ENCODE results near the gene RHOV. TPM values are rescaled to one million over a fixed set of nuclear protein-coding genes. Genes with fewer than 3 reads are reported as not detected.
A peak's percentile ranks its signal among the peaks of the same experiment; 100 is the strongest.
"Not testable (repeated sequence)": the region's sequence is repeated elsewhere in the genome, so short reads cannot be mapped to it uniquely, and the experiment has no call there.

Gene RHOV
- total and polyA plus RNA-seq, 8 donors: 1.2 to 87.8 (median 1.7) TPM; not detected in 1

DNA sequence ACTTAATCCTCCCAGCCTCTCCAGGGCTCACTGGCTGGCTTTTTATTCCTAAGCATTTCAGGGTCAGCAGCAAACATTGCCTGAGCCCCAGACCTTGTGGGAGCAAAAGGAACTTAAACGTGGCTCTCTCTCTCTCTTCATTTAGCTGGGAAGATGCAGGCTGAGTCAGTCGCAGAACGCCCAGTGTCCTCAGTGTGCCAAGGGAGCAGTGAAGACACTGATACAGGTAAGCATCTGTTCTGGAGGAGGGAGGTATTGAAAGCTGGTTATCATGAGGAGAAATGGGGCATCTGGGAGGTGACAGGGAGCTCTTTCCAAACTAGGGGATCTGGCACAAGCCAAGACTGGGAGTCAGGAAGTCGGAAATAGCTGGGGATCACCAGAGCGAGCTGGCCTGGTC, 4.3 kb downstream of the RHOV start:
- TF ChIP-seq, protein P1, sequence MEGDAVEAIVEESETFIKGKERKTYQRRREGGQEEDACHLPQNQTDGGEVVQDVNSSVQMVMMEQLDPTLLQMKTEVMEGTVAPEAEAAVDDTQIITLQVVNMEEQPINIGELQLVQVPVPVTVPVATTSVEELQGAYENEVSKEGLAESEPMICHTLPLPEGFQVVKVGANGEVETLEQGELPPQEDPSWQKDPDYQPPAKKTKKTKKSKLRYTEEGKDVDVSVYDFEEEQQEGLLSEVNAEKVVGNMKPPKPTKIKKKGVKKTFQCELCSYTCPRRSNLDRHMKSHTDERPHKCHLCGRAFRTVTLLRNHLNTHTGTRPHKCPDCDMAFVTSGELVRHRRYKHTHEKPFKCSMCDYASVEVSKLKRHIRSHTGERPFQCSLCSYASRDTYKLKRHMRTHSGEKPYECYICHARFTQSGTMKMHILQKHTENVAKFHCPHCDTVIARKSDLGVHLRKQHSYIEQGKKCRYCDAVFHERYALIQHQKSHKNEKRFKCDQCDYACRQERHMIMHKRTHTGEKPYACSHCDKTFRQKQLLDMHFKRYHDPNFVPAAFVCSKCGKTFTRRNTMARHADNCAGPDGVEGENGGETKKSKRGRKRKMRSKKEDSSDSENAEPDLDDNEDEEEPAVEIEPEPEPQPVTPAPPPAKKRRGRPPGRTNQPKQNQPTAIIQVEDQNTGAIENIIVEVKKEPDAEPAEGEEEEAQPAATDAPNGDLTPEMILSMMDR (IDR thresholded peaks at IDR 0.05): no peak
- TF ChIP-seq POLR2A (IDR thresholded peaks at IDR 0.05) (no peak), EP300 (IDR thresholded peaks at IDR 0.05) (no peak), POLR2AphosphoS5 (IDR thresholded peaks at IDR 0.05) (no peak)
- H3K9me3 ChIP-seq: no peaks in the 10 kb centered on the region
- peaks cover 22 to 42% (median 32%) of the 10 kb centered on the region in 4 donors for H3K4me1 ChIP-seq
- 71 to 79% (median 75%) methylated on average over 5 of the region's 5 CpGs for WGBS, 5 donors
- no peak overlapping the region for H3K4me3 ChIP-seq
- peaks cover 0 to 29% (median 0%) of the 10 kb centered on the region in 3 donors for H3K27me3 ChIP-seq
- intact Hi-C loops (cut with DNase I; ENCODE audit: low total_unique reads): no loop called here
- DNase-seq: no peak
- no peak overlapping the region for H3K27ac ChIP-seq
- H3K36me3 ChIP-seq: no peaks in the 10 kb centered on the region

DNA sequence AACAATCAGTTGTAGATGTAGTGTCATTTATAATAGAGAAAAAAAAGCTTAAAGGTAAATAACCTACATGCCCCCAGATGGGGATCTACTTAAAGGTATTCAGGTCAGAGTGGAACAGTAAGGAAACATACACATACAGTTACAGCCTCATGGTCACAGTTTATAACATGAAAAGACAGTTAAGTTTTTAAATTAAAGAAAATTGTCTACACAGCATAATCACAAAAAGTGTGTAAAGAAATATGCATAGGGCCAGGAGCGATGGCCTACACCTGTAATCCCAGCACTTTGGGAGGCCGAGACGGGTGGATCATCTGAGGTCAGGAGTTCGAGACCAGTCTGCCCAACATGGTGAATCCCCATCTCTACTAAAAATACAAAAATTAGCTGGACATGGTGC, 6.8 kb downstream of the RHOV start:
- Histone ChIP-seq H3K9me3 (no peaks in the 10 kb centered on the region), H3K36me3 (no peaks in the 10 kb centered on the region), H3K4me3 (no peak overlapping the region), H3K27me3 (peaks cover 0 to 20% (median 0%) of the 10 kb centered on the region in 3 donors), H3K27ac (no peak overlapping the region), H3K4me1 (peaks cover 3 to 23% (median 14%) of the 10 kb centered on the region in 4 donors)
- intact Hi-C loops (cut with DNase I; ENCODE audit: low total_unique reads): no loop called here
- WGBS, 5 donors: 93 to 99% (median 96%) methylated on average over 4 of the region's 4 CpGs
- TF ChIP-seq POLR2A (IDR thresholded peaks at IDR 0.05) (no peak), EP300 (IDR thresholded peaks at IDR 0.05) (no peak), POLR2AphosphoS5 (IDR thresholded peaks at IDR 0.05) (no peak)
- TF ChIP-seq, protein P1 (IDR thresholded peaks at IDR 0.05): no peak
- DNase-seq: no peak

DNA sequence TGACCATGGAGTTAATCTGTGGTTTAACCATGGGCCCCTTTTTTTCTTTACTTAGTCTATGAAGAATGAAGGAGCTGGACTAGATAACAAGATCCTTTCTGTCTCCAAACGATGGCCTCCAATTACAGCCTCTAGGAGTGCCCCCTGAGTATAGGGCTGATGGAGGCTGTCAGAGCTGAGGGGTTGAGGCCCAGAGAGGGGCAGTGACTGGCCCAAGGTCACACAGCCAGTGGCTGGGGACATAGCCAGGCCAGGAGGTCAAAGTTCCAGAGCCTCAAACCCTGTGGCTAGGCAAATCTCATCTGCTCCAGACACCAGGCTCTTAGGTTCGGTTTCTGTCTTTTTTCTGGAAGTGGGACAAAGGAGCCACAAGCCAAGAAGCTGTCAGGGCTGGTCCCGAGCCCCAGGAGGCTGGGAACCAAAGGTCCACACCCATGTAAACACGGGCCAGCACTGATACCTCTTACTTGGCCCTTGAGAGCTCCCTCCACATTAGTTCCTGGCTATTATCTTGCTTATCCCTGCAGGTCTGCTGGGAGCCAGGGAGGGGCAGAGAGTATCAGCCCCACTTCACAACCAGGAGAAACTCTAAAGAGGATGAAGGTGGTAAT, 10.3 kb downstream of the RHOV start:
- H3K27ac ChIP-seq: peak overlapping the region in 3 of 5 donors; percentile 7 to 63 (median 15)

DNA sequence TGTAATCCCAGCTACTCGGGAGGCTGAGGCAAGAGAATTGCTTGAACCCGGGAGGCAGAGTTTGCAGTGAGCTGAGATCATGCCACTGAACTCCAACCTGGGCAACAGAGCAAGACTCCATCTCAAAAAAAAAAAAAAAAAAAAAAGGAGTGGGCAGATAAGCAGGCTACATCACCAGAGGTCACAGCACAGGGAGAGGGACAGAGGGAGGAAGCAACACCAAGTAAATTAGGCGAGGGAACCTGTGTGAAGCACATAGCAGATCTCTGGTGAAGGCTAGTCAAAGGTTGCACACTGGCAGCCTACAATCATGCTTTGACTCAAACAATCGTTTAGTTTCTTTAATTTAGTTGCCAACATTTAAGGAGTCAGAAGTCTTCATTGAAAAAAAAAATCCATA, 12.9 kb downstream of the RHOV start:
- H3K4me3 ChIP-seq; intact Hi-C loops (cut with DNase I; ENCODE audit: low total_unique reads); H3K9me3 ChIP-seq; DNase-seq: not testable (repeated sequence)
- peaks cover 0 to 20% (median 0%) of the 10 kb centered on the region in 3 donors for H3K27me3 ChIP-seq
- 53 to 77% (median 62%) methylated on average over 4 of the region's 4 CpGs for WGBS, 5 donors
- peaks cover 8 to 12% (median 10%) of the 10 kb centered on the region in 4 donors for H3K36me3 ChIP-seq
- H3K4me1 ChIP-seq: peaks cover 10 to 33% (median 20%) of the 10 kb centered on the region in 4 donors
- H3K27ac ChIP-seq: peak overlapping the region in 2 of 5 donors; percentile 16 to 21

More for the DNA sequence above, 10.3 kb downstream of the RHOV start:
- TF ChIP-seq POLR2AphosphoS5 (IDR thresholded peaks at IDR 0.05) (peak in 2 of 3 donors; percentile 19 to 29), POLR2A (IDR thresholded peaks at IDR 0.05) (no peak)
- DNase-seq: peak; percentile 44 to 68
- no peak overlapping the region for H3K4me3 ChIP-seq
- WGBS, 5 donors: 25 to 63% (median 35%) methylated on average over 2 to 4 of the region's 4 CpGs
- H3K36me3 ChIP-seq: no peaks in the 10 kb centered on the region
- H3K4me1 ChIP-seq: peaks cover 0 to 23% (median 8%) of the 10 kb centered on the region in 4 donors
- no peaks in the 10 kb centered on the region for H3K9me3 ChIP-seq
- peaks cover 0 to 17% (median 0%) of the 10 kb centered on the region in 3 donors for H3K27me3 ChIP-seq
- intact Hi-C loops (cut with DNase I; ENCODE audit: low total_unique reads): no loop called here

DNA sequence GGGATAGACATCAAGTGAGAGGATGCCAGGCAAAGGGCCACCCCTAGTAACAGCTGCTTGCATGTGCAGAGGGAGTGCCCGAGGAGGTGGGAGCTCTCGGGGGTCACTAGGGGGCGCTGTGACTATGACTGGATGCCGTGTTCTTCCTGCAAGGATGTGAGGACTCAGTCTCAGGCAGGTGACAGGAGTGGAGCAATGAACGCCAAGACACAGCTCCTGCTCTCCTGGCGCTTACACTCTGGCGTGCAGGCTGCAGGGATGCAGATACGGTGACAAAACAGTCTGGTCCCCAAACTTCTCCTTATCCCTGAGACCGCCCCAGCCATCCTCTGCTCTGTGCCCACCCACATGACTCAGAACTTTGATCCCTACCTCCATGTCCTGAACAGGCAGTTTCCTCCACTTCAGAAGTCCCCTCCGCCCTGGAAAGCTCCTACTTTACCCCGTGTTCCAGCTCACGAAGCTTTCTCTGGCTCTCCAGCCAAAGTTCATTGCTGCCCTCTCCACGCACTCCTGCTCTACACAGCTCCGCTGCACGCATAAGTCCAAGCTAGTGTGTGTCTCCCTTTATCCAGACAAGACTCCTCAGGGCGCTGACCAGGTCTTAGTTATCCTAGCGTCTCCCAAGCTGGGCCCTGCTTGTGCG, 14.7 kb downstream of the RHOV start:
- no peak for TF ChIP-seq EP300 (IDR thresholded peaks at IDR 0.05)
- TF ChIP-seq, protein P1 (IDR thresholded peaks at IDR 0.05): peak in 5 of 7 experiments; percentile 59 to 84 (median 68)
- peak in 1 of 3 donors; percentile 64 for TF ChIP-seq POLR2AphosphoS5 (IDR thresholded peaks at IDR 0.05)
- peaks cover 16 to 31% (median 28%) of the 10 kb centered on the region in 4 donors for H3K36me3 ChIP-seq
- peaks cover 10 to 29% (median 18%) of the 10 kb centered on the region in 4 donors for H3K4me1 ChIP-seq
- H3K27ac ChIP-seq: peak overlapping the region in 1 of 5 donors; percentile 27
- peak; percentile 89 to 94 for DNase-seq
- intact Hi-C loops (cut with DNase I; ENCODE audit: low total_unique reads): no loop called here
- no peaks in the 10 kb centered on the region for H3K9me3 ChIP-seq
- WGBS, 5 donors: 35 to 43% (median 37%) methylated on average over 18 of the region's 18 CpGs
- H3K27me3 ChIP-seq: peaks cover 0 to 12% (median 0%) of the 10 kb centered on the region in 3 donors
- H3K4me3 ChIP-seq: no peak overlapping the region

Measured in stomach (tissue), 9 donors.